Measurements from ENCODE around the gene PDCD10.
A peak's percentile ranks its signal among the peaks of the same experiment; 100 is the strongest.

PDCD10 gene

GRCh38 chr3:167733961-167734497 is 663 bp downstream of the PDCD10 start:
- DNase-seq = no peak

GRCh38 chr3:167732313-167733065 is 2.2 kb downstream of the PDCD10 start:
- DNase-seq = no peak

- DNase-seq = no peak
Measured at GRCh38 chr3:167731393-167731792, 3.3 kb downstream of the PDCD10 start.

- no peak for DNase-seq
Measured at GRCh38 chr3:167729591-167729990, 5.1 kb downstream of the PDCD10 start.

- no peak for DNase-seq
Measured at GRCh38 chr3:167728632-167729323, 5.9 kb downstream of the PDCD10 start.

- DNase-seq = no peak
Measured at GRCh38 chr3:167728176-167728575, 6.5 kb downstream of the PDCD10 start.

DNA sequence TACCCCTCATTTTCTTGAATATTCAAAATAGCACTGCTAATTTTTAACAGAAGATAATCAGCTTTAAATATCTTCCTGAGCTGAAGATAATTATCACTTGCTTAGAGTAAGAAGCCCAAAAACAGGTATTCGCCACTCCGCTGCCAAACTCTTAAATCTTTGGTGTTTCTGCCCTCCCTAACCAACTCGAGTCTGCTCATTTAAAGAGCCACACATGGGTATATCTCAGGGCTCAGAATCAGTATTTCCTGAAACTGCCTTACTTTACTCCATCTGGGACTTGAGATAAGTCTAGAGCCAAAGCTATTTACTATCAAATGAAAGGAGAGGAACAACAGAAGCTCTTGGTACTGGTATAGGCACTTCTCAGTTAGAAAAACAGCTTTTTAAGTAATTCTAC is 10.8 kb downstream of the PDCD10 start:
- DNase-seq = no peak

- DNase-seq = no peak
Measured at GRCh38 chr3:167723025-167723512, 11.6 kb downstream of the PDCD10 start.

- DNase-seq = no peak
Measured at GRCh38 chr3:167718582-167718981, 16.1 kb downstream of the PDCD10 start.

DNA sequence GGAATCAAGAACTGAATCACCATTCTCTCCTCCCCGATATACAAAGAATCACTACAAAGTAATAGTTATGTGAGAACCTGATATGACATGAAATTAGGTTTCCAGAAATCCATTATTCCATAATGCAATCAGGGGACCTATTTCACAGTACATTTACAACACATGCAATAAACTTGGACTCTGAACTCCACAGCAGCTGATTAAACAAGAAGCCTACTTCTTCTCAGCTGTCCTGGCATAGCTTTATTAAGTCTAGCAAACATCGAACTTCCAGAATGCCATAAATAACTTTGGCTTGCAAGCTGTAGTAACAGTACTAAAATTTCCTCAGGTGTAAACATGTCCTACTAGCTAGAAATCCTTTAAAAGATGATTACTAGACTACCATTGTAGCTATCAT is 17.8 kb downstream of the PDCD10 start:
- no peak for DNase-seq

GRCh38 chr3:167714871-167715270 is 19.8 kb downstream of the PDCD10 start:
- no peak for DNase-seq

DNA sequence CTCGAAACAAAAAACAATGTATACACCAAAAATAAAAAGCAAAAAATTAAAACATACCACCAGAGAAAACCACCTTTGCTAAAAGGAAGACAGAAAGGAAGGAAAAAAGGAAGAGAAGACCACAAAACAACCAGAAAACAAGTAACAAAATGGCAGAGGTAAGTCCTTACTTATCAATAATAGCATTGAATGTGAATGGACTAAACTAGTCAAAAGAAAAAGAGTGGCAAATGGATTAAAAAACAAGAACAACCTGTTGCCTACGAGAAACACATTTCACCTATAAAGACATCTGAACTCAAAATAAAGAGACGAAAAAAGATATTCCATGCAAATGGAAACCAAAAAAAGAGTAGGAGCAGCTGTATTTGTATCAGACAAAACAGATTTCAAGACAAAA is 22.2 kb downstream of the PDCD10 start:
- no peak for DNase-seq

DNA sequence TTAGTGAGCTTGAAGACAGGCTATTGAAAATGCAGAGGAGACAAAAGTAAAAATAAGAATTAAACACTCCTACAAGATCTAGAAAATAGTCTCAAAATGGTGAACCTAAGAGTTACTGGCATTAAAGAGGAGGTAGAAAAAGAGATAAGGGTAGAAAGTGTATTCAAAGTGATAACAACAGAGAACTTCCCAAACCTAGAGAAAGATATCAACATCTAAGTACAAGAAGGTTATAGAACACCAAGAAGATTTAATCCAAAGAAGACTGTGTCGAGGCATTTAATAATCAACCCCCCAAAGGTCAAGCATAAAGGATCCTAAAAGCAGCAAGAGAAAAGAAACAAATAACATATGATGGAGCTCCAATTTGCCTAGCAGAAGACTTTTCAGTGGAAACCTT is 23.3 kb downstream of the PDCD10 start:
- DNase-seq = no peak

GRCh38 chr3:167710552-167710951 is 24.1 kb downstream of the PDCD10 start:
- DNase-seq = no peak

- no peak for DNase-seq
Measured at GRCh38 chr3:167709690-167710089, 25.0 kb downstream of the PDCD10 start.

DNA sequence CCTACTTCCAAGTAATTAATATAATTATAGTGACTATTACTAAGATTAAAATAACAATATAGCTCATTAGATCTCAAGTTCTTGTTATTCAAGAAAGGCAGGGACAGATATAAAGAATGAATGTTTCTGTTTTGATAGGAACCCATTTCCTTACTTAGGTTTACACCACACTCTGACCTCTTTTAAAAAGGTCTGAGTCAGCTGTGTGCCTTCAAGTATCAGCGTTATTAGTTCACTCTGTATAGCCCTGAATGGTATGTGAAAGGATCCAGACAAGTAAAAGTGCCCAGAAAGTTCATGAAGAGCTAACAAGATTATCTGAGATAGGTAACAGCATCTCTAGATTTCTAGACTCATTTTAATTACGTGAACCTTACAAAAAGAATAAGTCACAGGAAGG is 28.9 kb downstream of the PDCD10 start:
- DNase-seq = no peak

DNA sequence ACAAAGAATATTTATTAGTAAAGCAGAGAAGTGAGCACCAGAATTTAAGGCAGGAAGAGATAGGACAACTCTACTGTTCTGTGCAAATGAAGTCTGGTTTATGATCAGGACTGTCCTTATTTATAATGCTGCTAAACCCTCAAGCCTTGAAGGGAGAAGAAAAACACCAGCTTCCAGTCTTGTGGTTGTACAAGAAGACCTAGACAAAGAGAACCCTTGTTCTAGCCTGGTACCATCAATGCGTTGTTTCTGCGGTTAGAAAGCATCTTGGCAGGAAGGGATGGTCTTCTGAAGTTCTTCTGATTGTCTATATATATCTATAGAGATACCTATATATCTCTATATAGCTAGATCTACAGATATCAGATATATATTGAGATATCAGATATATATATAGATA is 33.8 kb downstream of the PDCD10 start:
- DNase-seq = no peak

DNA sequence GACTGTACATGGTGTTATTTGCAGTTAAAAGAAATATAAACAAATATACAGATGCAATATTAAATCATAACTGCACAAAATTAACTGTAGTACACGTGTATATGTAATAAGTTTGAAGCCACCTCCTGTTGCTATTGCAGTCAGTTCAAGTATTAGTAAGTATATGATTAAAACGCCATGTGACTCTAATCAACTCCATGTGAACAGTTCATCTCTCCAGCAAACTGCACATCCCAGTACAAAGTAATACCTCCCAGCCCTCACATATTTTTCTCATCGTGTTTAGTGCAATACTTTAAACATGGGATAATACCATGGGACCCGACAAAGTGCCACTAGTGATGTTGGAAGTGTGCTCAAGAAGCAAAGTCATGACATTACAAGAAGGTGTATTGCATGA is 34.6 kb downstream of the PDCD10 start:
- no peak for DNase-seq

- DNase-seq = no peak
Measured at GRCh38 chr3:167694121-167694520, 40.6 kb downstream of the PDCD10 start.

DNA sequence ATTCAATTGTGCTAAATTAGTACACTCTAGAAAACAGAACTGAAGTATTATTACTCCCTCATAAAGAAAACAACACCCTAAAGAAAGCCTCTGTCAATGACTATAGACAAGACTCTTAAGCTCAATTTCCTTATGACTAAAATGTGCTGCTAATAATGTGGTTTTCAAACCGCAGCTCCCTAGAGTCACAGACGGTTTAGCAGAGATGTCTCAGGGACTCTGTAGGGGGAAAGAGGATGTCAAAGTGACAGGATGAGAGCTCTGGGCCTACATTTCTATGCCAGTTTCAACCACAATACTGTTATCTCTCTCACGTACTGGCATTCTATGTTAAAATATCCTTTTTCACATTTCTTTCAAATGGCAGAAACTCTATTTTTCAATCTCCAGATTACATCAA is 43.3 kb downstream of the PDCD10 start:
- no peak for DNase-seq

DNA sequence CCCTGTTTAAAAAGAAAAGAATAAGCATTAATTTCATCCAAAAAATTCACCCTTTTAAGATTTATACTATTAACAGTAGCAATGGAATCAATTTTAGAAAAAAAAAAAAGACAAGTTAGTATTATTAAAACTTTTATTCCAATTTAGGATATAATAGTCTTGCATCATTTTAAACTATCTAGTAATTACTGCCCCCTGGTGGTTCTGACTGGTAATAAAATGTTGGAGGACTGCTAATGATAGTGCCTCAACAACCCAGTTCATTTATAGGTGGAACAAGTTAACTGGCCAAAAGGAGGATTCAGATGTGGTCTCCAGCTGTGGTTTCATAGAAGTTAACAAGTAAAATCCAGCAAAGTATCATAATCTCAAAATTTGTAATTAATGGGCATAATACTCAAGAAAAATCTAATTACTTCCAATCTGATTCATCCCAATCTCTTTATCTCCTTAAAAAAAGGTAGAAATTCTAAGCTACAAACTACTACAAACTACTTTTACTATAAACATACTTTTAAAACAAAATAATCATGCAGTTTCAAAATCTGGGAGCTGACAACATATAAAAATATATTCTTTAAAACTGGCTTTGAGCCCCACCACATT is 50.2 kb downstream of the PDCD10 start:
- peak; percentile 34 for DNase-seq

- DNase-seq = no peak
Measured at GRCh38 chr3:167679526-167679925, 55.2 kb downstream of the PDCD10 start.

- no peak for DNase-seq
Measured at GRCh38 chr3:167675848-167676247, 58.8 kb downstream of the PDCD10 start.

DNA sequence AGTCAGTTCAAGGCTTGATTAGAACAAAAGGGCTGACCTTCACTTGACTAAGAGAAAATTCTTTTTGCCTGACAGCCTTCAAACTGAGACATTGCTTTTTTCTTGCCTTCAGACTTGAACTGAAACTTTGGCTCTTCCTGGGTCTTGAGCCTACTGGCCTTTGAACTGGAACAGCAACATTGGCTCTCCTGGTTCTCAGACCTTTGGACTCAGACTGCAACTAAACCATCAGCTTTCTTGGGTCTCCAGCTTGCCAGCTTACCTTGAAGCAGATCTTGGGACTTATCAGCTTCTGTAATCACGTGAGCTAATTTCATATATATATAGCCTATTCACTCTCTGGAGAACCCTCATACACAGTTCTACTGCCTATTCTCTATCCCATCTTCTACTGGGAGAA is 61.5 kb downstream of the PDCD10 start:
- no peak for DNase-seq

Measured in NCI-H1694 treated with DMSO at 0.1 percent for 48 hours (cell line).